ENCODE results near the gene PCSK6.

PCSK6 gene

DNA sequence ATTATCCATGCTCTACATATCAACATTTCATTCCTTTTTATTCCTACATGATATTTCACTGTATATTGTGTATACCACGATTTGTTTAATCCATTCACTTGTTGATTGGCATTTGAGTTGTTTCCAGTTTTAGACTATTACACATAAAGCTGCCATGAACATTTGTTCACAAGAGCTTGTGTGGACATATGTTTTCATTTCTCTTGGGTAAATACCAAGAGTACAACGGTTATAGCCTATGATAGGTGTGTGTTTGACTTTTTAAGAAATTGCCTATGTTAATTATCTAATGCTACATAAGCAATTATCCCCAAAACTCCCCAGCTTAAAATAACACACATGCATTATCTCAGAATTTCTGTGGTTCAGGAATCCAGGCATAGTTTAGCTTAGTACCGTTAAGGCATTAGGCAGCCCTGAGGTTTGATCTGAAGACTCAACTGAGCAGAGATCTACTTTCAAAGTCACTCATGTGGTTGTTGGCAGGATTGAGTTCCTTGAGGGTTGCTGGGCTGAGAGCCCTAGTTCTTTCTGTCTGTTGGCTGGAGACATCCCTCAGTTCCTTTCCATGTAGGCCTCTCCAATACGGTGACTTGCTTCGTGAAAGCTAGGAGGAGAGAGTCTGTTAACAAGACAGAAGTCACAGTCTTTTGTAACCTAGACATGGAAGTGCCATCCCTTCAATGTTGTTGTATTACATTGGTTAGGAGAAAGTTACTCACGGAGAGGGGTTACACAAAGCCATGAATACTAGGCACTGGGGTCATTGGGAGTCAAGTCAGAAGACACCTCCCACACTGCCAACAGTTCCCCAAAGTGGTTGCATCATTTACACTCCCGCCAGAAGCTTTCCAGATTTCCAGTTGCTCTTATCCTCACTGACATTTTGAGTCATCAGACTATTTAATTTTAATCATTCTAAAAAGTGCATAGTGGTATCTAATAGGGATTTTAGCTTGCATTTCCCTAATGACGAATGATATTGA, 21.0 kb upstream of the PCSK6 start:
- Histone ChIP-seq H3K4me3 (replicated peaks; ENCODE audit: insufficient read depth, low read length) (no peak overlapping the region), H3K27ac (replicated peaks) (peak overlapping the region; percentile 24; the same call in 1 of the 2 replicates), H3K27me3 (ENCODE audit: insufficient read depth, poor library complexity, severe bottlenecking) (no peaks in the 10 kb centered on the region)
- peak; percentile 58 to 80 for DNase-seq (ENCODE audit: low read depth in 1 of 2, low spot score in 1 of 2)
- peak; percentile 50 for TF ChIP-seq SPI1 (IDR thresholded peaks at IDR 0.05; ENCODE audit: borderline replicate concordance, low read depth)
- no peak for TF ChIP-seq GABPA (IDR thresholded peaks at IDR 0.05; ENCODE audit: low read depth)
- TF ChIP-seq REST (IDR thresholded peaks at IDR 0.05; ENCODE audit: insufficient replicate concordance, low read depth): no peak
- no peak for TF ChIP-seq POLR2AphosphoS5 (IDR thresholded peaks at IDR 0.05; ENCODE audit: low read depth)
- TF ChIP-seq, protein P1, sequence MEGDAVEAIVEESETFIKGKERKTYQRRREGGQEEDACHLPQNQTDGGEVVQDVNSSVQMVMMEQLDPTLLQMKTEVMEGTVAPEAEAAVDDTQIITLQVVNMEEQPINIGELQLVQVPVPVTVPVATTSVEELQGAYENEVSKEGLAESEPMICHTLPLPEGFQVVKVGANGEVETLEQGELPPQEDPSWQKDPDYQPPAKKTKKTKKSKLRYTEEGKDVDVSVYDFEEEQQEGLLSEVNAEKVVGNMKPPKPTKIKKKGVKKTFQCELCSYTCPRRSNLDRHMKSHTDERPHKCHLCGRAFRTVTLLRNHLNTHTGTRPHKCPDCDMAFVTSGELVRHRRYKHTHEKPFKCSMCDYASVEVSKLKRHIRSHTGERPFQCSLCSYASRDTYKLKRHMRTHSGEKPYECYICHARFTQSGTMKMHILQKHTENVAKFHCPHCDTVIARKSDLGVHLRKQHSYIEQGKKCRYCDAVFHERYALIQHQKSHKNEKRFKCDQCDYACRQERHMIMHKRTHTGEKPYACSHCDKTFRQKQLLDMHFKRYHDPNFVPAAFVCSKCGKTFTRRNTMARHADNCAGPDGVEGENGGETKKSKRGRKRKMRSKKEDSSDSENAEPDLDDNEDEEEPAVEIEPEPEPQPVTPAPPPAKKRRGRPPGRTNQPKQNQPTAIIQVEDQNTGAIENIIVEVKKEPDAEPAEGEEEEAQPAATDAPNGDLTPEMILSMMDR (IDR thresholded peaks at IDR 0.05; ENCODE audit: insufficient read depth, low read length): no peak

DNA sequence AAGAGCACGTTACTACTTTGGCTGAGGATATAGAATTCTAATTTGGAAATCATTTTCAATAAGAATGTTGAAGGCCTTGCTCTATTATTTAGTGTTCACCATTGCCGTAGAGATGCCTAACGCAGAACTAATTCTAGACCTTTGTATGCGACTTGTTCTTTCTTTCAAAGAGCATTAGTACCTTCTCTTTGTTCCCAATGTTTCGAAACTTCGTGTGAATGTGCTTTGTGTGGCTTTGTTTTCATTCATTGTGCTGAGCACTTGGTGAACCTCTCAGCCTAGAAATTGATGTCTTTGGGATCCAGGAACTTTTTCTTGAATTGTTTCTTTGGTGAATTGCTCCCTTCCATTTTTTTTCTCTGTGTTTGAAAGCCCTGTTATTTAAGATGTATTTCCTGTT, 19.8 kb upstream of the PCSK6 start:
- TF ChIP-seq SPI1 (IDR thresholded peaks at IDR 0.05; ENCODE audit: borderline replicate concordance, low read depth) (no peak), POLR2AphosphoS5 (IDR thresholded peaks at IDR 0.05; ENCODE audit: low read depth) (no peak), REST (IDR thresholded peaks at IDR 0.05; ENCODE audit: insufficient replicate concordance, low read depth) (no peak), GABPA (IDR thresholded peaks at IDR 0.05; ENCODE audit: low read depth) (no peak)
- TF ChIP-seq, protein P1 (IDR thresholded peaks at IDR 0.05; ENCODE audit: insufficient read depth, low read length): no peak
- Histone ChIP-seq H3K4me3 (replicated peaks; ENCODE audit: insufficient read depth, low read length) (no peak overlapping the region), H3K27me3 (ENCODE audit: insufficient read depth, poor library complexity, severe bottlenecking) (no peaks in the 10 kb centered on the region), H3K27ac (replicated peaks) (no peak overlapping the region)
- DNase-seq (ENCODE audit: low read depth in 1 of 2, low spot score in 1 of 2): no peak

DNA sequence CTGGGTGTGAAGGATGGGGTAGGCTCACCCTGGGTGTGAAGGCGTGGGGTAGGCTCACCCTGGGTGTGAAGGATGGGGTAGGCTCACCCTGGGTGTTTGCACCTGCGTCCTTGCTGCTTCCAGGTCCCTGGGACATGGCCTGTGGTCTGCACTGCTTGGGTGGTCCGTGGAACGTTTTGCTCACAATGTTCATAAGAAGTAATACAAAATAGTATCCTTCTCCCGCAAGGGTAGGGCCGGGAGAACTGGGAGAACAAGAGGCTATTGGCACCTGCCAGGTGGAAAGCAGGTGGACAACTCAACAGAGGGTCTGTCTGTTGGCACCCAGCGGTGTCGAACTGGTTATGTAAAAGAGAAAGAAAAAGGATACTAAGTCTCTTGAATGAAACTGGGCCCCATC, 17.0 kb upstream of the PCSK6 start:
- DNase-seq (ENCODE audit: low read depth in 1 of 2, low spot score in 1 of 2): no peak
- Histone ChIP-seq H3K4me3 (replicated peaks; ENCODE audit: insufficient read depth, low read length) (no peak overlapping the region), H3K27me3 (ENCODE audit: insufficient read depth, poor library complexity, severe bottlenecking) (no peaks in the 10 kb centered on the region), H3K27ac (replicated peaks) (no peak overlapping the region)
- no peak for TF ChIP-seq SPI1 (IDR thresholded peaks at IDR 0.05; ENCODE audit: borderline replicate concordance, low read depth)
- no peak for TF ChIP-seq POLR2AphosphoS5 (IDR thresholded peaks at IDR 0.05; ENCODE audit: low read depth)
- TF ChIP-seq REST (IDR thresholded peaks at IDR 0.05; ENCODE audit: insufficient replicate concordance, low read depth): no peak
- no peak for TF ChIP-seq GABPA (IDR thresholded peaks at IDR 0.05; ENCODE audit: low read depth)
- TF ChIP-seq, protein P1 (IDR thresholded peaks at IDR 0.05; ENCODE audit: insufficient read depth, low read length): no peak

Data from HL-60 (cell line).